Dermis blood vessel endothelial cell (primary cell): ENCODE measurements around the gene KRTAP20-4. TPM values are rescaled to one million over a fixed set of nuclear protein-coding genes. Genes with fewer than 3 reads are reported as not detected.

ENCODE experiments used
- DNase-seq: peaks from one replicate; pipeline ENCODE4 v3.0.0; 2010
- total RNA-seq: library from RNA; depleted of rRNA; stranded (reverse); fragments of >200 nt; gene quantifications from 2 replicates; pipeline ENCODE4 v1.2.3, GENCODE V29; 2014

The KRTAP20-4 gene
- total RNA-seq: not detected in 2 replicates

DNA sequence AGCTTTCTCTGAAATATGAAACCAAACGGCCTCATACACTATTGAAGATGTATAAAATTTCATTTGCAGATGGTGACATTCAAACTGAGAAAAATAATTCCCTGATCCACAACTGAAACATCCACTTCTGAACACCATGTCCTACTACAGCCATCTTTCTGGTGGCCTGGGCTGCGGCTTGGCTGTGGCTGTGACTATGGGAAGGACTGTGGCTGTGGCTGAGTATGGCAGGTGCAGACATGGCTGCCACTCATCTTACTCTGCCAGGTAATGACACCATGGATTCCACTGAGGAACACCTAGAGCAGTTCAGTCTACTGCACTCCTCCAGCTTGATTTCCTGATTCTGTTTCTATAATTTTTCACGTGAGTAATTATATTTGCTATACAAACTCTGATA is at the start of gene KRTAP20-4:
Gene KRTAP20-4 (plus strand): TSS at position 106 of the 400 bp plus-strand sequence.
- DNase-seq: no peak

DNA sequence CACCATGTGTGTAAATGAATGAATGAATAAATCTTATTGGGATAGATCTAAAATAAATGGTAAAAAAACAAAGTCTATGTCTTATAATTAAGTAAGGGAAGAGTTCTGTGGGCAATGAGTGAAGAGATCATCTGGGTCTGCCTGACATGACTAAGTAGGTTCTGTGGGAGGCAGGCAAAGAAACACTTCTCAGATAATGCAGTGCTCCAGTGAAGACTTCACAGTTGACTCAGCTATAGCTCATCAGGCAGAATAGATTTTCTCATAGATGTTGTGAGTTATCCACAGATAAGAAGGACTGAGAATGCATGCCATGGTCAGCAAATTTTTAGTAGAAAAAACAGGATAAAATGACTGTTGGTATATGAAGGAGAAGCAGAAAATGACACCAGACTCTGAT is 42.7 kb upstream of the KRTAP20-4 start:
- no peak for DNase-seq

DNA sequence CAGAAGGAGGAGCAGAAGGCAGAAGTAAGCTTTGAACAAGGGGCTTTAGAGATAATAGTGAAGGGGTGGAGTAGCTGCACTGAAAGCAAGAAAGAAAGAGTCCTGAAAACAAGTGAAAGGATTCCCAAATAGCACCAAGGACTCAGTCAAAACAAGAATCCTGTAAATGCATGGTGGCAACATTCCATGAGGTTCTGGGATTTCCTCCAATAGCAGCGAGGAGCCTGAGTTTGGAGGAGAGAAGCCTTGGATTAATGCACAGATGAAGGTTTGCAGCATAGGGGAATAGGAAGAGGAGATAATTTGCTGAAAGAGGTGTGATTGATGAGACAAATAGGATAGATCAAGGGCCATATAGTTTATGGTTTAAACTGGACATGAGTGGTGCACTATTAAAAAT is 41.1 kb upstream of the KRTAP20-4 start:
- DNase-seq: no peak

DNA sequence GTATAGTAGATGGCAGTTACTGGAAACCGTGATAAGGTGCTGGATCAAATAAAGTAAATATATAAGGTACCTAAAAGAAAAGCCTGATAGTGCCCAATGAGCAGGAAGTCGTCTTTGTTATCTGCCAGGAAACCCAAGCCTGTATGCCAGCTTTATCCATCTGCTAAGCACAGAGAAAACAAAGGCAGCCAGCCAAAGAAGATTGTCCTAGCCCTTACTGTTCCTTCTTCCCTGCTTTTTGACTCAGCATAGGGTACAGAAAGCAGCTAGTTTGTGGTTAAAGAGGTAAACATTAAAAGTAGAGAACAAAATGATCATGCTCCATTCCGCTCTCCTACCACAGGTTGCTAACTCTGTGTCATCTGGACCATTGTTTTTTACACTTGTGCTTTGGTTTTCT is 40.3 kb upstream of the KRTAP20-4 start:
- DNase-seq: no peak

DNA sequence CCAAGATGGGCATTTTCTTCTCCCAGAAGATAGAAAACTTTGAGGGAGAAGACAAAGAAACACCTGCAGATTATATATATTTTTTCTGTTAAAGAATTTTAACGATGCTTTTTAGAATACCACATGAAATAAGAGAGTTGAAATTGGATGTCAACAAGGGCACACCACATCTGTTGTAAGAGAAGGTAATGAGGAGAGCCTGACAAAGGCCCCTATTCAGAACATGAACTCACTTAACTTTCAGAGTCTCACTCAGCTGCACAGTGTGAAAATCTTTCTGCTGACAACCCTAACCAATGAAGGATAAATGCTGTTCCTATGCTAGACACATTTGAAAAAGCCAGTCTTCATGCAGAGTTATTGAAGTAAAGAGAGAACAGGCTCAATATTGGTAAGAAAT is 37.6 kb upstream of the KRTAP20-4 start:
- no peak for DNase-seq

DNA sequence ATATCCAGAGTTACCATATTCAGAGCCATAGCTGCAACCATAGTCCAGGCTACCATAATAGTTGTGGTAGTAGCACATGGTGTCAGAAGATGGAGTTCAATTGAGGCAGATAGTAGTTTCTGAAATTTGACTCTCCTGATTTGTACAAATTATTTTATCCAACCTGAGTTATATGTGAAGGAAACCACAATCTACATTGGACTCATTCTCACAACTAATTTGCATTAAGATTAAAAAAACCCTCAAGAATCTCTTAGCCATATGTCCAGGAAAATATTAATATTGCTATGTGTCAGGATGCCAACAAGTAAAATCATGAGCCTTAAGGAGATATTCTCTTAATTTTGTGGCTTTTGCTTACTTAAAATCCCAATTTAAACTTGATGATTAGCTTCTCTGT is 30.1 kb upstream of the KRTAP20-4 start, which contains the start of gene KRTAP22-2:
Gene KRTAP22-2 (minus strand): TSS at position 101 of the 400 bp plus-strand sequence.
- DNase-seq: no peak

DNA sequence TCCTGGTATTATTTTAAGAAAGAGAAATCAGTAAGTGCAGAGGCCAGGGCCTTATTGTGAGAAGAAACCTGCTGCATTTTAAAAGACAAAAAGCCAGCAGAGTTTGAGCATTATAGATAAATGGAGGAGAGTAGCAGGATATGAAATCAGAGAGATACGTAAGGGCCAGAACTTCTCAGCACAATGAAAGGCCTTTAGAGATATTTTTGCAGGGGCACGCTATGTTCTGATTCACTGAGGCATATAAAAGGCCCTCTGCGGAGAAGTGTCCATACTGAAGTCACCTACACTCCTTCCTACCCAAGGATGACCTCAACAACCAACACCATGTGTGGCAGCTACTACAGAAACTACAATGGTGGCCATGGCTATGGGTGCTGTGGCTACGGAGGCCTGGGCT is 28.3 kb upstream of the KRTAP20-4 start, which contains the start of gene KRTAP6-3:
Gene KRTAP6-3 (plus strand): TSS at position 301 of the 400 bp plus-strand sequence. CDS start 6 bp downstream, at position 307.
- DNase-seq: no peak

DNA sequence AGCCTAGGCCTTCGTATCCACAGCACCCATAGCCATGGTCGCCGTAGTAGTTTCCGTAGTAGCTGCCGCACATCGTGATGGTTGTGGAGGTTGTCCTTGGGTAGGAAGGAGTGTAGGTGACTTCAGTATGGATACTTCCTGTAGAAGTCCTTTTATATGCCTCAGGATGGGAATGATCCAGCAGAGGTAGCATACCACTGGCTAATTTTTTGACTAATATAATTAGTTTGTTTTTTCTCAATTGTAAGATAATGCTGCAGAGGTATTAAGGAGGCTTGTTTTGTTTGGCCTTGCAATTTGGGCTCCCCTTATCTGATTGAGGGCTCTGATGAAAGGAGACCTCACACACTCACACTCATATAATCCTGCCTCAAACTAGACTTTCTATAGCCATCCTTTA is 21.6 kb upstream of the KRTAP20-4 start, which contains the start of gene KRTAP6-2:
Gene KRTAP6-2 (minus strand): TSS at position 101 of the 400 bp plus-strand sequence. CDS start 28 bp downstream, at position 73.
- DNase-seq: no peak

DNA sequence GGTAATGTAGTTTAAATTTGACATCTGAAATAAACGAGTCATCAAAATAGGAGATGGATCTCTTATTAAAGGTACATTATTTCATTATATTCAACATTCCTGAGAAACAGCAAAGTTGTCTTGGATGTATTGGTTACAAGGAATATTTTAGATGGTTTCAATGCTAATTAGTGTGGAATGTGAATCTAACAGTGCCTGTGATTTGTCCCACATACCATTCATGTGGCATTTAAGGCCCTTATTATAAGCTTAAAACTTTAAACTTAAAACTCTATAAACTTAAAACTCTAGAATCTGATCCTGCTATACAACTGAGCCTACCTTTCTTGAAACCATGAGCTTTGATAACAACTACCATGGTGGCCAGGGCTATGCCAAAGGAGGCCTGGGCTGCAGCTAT is 19.6 kb upstream of the KRTAP20-4 start, which contains the start of gene KRTAP22-1:
Gene KRTAP22-1 (plus strand): TSS at position 301 of the 400 bp plus-strand sequence.
- DNase-seq: no peak

DNA sequence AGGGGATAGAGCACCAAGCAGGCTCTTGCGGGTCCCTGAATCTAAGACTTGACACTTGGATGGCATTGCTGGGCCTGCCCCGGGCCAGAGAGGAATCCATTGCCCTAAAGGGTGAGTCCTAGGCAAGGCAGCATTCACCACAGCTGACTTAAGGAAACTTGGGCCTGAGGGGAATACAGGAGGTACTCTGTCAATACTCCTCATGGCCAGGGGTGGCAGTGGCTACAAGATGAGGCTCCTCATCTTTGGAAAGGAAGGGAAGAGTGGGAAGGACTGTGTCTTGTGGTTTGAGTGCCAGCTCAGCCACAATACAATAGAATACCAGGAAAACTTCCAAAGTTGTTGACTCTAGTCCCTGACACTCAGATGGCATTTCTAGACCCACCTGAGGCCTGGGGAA is 14.5 kb upstream of the KRTAP20-4 start:
- no peak for DNase-seq

DNA sequence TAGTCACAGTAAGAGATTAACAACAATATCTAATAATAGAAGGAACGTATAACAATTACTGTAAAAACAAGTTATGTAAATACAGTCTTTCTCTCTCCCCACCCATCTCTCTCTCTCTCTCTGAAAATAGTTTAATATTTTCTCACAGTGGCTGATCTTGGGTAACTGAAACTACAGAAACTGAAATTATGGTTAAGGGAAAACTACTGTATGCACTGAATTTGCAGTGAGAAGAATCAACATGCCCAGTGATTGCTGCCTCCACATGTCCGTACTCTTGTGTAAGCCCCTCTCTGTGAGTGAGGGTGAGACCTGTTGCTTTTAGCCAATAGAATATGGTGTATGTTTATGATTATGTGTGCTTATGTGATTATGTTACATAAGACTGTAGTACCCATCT is 8.3 kb upstream of the KRTAP20-4 start:
- no peak for DNase-seq

DNA sequence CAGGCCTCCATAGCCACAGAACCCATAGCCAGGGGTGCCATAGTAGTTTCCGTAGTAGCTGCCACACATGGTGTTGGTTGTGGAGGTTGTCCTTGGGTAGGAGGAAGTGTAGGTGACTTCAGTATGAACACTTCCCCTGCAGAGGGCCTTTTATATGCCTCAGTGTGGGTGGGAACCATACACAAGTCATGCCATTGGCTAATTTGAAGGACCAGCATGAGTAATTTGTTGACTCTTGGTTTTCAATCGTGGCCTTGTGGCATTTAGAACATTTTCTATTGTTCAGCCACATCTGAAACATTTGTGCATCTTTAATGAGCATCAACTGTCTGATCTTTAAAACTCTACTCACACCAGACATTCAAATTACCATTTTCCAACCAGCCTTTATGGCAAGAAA is 6.6 kb upstream of the KRTAP20-4 start, which contains the start of gene KRTAP6-1:
Gene KRTAP6-1 (minus strand): TSS at position 95 of the 400 bp plus-strand sequence. CDS start 26 bp downstream, at position 69.
- DNase-seq: no peak

DNA sequence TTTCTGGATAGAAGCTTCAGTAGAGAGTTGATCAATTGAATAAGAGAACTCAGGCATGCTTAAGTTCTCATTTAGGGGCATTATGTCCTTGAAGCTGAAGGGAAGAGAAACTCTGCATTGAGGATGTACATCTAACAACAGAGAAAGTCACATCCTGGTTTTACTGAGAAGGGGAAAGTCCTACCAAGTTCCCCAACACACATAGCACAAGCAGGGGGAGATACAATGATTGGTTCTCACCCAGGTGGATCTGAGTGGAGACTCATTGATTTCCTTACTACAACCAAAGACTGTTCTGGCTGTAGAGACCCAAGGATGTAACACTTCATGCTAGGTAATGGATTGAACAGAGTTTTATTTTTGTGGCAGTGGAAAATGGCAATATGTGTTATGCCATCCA is 5.2 kb upstream of the KRTAP20-4 start:
- no peak for DNase-seq

DNA sequence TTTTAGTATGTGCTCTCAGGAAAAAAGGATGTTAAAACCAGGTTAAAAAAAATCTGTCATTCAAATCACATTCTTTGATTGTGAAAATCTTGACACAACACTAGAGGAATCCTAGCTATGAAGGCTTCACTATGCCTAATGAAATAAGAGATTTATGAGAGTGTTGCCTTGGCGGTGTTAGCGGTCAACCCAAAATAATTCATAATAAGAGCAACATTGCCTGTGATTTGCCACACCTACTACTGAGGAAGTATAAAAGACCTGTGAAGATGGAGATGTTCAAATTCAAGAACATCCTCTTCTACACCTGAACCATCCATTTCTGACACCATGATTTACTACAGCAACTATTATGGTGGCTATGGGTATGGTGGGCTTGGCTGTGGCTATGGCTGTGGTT is 4.3 kb upstream of the KRTAP20-4 start, which contains the start of gene KRTAP20-1:
Gene KRTAP20-1 (plus strand): TSS at position 301 of the 400 bp plus-strand sequence. CDS start 30 bp downstream, at position 331.
- no peak for DNase-seq

DNA sequence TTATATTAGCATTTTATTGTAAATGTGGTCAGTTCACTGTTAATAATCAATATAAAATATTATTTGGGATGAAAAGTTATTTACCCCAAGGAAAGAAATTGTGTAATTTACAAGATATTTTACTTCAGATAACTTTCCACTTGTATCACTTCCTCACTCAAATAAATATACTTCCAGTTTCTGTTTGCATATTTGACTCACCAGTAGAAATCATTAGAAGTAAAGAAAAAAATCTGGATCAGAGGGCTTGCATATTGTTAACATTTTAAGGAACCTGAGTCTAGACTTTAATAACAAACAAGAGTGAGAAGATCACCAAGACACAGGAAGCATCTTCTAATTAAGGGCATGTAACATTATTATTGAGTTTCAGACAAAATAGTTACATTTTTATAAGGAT is 347 bp upstream of the KRTAP20-4 start:
- no peak for DNase-seq

DNA sequence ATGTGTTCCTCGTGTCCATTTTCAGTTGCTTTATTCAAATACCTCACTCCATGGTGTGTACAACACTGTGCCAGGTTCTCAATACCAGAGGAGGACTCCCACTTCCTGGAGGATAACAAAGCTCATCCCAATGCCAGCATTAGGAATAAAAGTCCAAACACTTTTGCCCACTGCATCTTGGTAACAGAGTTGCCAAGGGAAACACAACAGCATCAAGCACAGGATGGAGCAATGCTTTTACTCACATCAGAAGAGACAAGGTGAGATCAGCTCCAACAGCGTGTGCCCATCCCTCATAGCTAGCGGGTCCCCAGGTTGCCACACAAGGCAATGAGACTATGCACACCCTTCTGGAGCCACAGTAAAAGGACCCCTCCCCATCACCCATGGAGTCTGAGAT is 2.9 kb downstream of the KRTAP20-4 start:
- no peak for DNase-seq

DNA sequence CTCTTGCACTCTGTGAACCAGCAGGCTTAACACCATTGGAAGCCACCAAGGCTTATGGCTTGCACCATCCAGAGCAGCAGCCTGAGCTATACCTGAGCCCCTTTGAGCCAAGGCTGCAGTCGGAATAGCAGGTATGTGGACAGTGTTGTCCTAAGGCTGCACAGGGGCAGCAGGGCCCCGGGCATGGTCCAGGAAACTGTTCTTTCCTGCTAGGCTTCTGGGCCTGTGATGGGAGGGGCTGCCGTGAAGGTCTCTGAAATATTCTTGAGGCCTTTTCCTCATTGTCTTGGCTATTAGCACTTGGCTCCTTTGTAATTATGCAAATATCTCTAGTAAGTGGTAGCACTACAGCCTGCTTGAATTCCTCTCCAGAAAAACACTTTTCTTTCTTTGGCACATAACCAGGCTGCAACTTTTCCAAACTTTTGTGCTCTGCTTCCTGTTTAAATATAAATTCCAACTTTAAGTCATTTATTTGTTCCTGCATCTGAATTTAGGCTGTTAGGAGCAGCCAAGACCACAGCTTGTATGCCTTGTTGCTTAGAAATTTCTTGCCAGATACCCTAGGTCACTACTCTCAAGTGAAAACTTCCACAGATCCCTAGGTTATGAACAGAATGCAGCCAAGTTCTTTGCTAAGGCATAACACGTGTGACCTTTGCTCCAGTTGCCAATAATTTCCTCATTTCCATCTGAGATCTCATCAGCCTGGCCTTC is 5.2 kb downstream of the KRTAP20-4 start:
- DNase-seq: no peak

DNA sequence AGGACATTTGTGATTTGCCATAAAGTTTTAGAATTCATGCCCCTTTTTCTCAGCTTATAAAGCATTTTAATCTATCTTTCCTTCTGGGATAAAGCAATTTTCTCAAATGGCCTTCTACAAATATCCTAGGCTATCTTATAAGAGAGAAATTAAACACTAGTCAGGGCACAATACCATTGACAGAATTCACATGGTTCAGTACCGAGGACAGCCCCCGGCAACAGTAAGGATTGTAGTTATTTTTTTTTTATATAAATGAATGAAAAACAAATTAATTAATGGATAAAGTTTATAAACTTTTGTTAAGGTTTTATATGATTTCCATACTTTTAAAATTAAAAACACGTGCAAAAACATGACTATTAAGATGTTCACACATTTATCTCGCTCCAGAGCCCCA is 7.7 kb downstream of the KRTAP20-4 start:
- DNase-seq: no peak

DNA sequence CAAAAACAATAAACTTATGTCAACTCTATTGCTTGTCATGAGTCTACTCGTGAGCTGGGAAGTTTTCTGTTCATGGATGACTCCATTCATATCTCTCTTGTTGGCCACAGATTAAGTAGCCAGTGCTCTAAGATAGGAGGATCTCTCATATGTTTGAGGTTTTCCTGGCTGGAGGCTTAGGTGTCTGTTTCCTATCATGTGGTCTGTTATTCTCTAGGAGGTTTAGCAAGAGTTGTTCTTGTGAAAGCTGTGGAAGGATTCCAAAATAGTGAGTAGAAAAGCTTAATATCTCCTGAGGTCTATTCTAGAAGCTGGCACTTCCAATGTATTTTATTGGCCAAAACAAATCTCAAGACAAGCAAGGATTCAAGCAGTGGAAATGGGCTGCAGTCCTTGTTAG is 8.8 kb downstream of the KRTAP20-4 start:
- DNase-seq: no peak

DNA sequence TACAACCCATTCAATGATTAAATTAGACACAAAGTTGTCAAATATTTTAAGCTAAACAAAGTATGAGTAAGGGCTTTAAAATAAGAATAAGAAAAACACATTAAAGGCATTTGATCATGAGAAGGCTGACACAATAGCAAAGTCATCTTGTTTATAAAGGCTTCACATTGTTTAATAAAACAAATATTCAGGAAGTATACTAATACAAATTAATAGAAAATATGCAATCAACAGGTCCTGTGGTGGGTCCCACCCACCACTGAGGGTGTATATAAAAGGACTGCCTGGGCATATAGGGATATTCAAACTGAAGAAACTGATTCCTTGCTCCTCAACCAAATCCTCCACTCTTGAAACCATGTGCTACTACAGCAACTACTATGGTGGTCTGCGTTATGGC is 14.5 kb downstream of the KRTAP20-4 start, which contains the start of gene KRTAP20-2:
Gene KRTAP20-2 (plus strand): TSS at position 301 of the 400 bp plus-strand sequence. CDS start 58 bp downstream, at position 359.
- DNase-seq: no peak

DNA sequence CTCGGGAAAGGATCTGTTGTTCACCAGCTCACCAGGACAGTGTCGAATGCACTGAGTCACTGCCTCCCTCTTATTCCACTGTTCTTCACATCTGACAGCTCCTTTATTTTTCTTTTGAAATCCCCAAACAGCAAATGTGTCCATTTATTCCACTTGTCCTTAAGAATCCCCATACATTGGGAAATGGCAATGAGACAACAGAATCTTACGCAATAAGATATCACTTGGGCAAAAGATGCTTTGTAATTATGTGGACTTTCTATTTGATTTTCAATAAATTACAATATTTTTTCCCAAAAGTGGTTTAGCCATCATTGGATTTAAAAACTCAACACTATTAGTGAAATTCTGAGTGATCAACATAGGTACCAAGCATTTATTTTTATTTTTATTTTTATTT is 18.3 kb downstream of the KRTAP20-4 start:
- no peak for DNase-seq

DNA sequence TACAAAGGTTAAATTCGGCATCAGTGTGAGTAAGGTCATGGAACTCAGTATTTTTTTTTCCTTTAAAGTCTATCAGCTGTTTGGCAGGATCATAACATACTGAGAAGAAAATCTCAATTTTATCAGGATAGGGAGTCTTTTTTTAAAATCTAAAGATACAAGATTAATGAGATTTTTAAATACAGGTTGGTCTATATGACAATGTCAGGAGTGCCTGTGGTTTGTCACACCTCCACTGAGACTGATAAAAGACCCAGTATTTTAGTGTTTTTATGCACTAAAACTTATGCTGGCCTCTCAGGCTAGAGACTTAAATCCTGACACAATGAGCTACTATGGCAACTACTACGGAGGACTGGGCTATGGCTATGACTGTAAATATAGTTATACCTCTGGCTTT is 22.1 kb downstream of the KRTAP20-4 start, which contains the start of gene KRTAP20-3:
Gene KRTAP20-3 (plus strand): TSS at position 301 of the 400 bp plus-strand sequence.
- DNase-seq: no peak

DNA sequence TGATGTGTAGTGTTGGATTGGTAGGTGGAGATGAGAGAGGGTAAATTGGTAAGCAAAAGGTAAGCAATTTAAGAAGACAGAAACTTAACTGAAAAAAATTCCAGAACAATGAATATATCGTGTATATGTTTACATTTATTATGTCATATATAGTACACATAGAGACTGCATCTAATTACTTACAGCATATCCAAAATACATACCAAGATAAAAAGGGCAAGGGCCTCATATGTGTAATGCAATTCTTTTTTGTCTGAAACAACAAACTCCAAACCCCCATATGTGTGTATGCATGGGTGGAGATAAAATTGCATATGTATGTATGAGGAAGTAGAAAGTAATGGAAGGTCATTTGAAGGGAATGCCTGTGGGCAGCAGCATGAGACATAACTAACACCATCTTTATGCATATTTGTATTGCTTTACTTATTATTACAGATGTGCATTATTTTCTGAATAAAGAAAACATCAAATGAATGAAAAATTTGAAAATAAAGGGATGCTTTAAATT is 26.5 kb downstream of the KRTAP20-4 start:
- DNase-seq: no peak

DNA sequence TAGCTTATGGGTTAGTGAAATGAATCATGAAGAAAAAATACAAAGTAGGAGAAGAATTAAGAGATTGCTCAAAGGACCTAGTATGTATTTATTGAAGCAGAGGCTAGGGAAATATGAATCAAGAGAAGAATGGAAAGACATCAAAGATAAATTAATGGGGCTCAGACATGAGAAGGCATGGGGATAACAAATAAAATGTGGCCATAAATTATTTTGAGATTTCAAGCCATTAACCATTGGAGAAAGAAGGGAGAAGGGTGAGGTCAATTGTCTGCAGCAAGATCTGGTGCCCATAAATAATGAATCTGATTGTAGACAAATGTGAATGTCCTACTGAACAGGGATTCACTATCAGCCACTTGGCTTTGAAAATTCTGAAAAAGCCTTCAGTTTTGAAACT is 32.5 kb downstream of the KRTAP20-4 start:
- DNase-seq: no peak
